Left lobe of liver (tissue), 2 donors: ENCODE results near the gene WDR90. TPM values are rescaled to one million over a fixed set of nuclear protein-coding genes. Genes with fewer than 3 reads are reported as not detected.

Experiments
- ATAC-seq: fragments of 200-7000 bp; cut with Tn5 transposase; one replicate; pipeline ENCODE4 v1.9.1; 2020; ENCODE audit warnings: mild to moderate bottlenecking, moderate library complexity
- DNase-seq: peaks from one replicate; pipeline ENCODE4 v3.0.0-alpha.2; 2020; ENCODE audit warnings: low spot score
- total RNA-seq: library from RNA; stranded (reverse); gene quantifications from one replicate; pipeline ENCODE4 v1.2.1, GENCODE V29; 2021
- donor health status: DM: no; HTN: no; CAD: no; lungs with moderate emphysema.
- donor health status: DM: no; HTN: yes; CAD: no.

The WDR90 gene
- total RNA-seq, 1 donor from 2014 or later, result 17.2 TPM

GRCh38 chr16:716768-717325, 67.7 kb downstream of the WDR90 start:
- ATAC-seq (no peak), DNase-seq (no peak)

Other genes with a start within 250 kb of the WDR90 start
- 109 TPM for gene DECR2, start 247.5 kb upstream of the WDR90 start, total RNA-seq
- gene RAB11FIP3, start 223.7 kb upstream of the WDR90 start, total RNA-seq, result 24.1 TPM
- gene CAPN15, start 121.7 kb upstream of the WDR90 start, total RNA-seq, result 31.6 TPM
- gene PRR35, start 89.0 kb upstream of the WDR90 start, total RNA-seq, result not detected
- 0.28 TPM for gene NHLRC4, start 82.4 kb upstream of the WDR90 start, total RNA-seq
- gene PIGQ, start 79.4 kb upstream of the WDR90 start, total RNA-seq, result 42.1 TPM
- 15.5 TPM for gene RAB40C, start 59.3 kb upstream of the WDR90 start, total RNA-seq
- gene WFIKKN1, start 18.4 kb upstream of the WDR90 start, total RNA-seq, result 0.96 TPM
- 33.2 TPM for gene METTL26, start 13.1 kb upstream of the WDR90 start, total RNA-seq
- gene MCRIP2, start 7.5 kb upstream of the WDR90 start, total RNA-seq, result 101 TPM
- 57.9 TPM for gene RHOT2, start 18.8 kb downstream of the WDR90 start, total RNA-seq
- 1.1 TPM for gene RHBDL1, start 26.3 kb downstream of the WDR90 start, total RNA-seq
- gene STUB1, start 31.0 kb downstream of the WDR90 start, total RNA-seq, result 56.2 TPM
- gene JMJD8, start 35.0 kb downstream of the WDR90 start, total RNA-seq, result 40.5 TPM
- 12.2 TPM for gene WDR24, start 41.0 kb downstream of the WDR90 start, total RNA-seq
- 0.30 TPM for gene FBXL16, start 56.4 kb downstream of the WDR90 start, total RNA-seq
- 60.0 TPM for gene METRN, start 65.8 kb downstream of the WDR90 start, total RNA-seq
- 37.1 TPM for gene ANTKMT, start 71.8 kb downstream of the WDR90 start, total RNA-seq
- gene CCDC78, start 77.1 kb downstream of the WDR90 start, total RNA-seq, result 0.38 TPM
- gene HAGHL, start 77.7 kb downstream of the WDR90 start, total RNA-seq, result 1.2 TPM
- 18.3 TPM for gene CIAO3, start 91.6 kb downstream of the WDR90 start, total RNA-seq
- 0.08 TPM for gene MSLN, start 111.4 kb downstream of the WDR90 start, total RNA-seq
- 9.0 TPM for gene RPUSD1, start 139.0 kb downstream of the WDR90 start, total RNA-seq
- 6.4 TPM for gene CHTF18, start 139.3 kb downstream of the WDR90 start, total RNA-seq
- not detected for gene GNG13, start 151.4 kb downstream of the WDR90 start, total RNA-seq